Brain pericyte (primary cell): ENCODE results near the gene RPL26.
"Not testable (repeated sequence)": the region's sequence is repeated elsewhere in the genome, so short reads cannot be mapped to it uniquely, and the experiment has no call there.

ENCODE experiments used
- DNase-seq: peaks from one replicate; pipeline ENCODE4 v3.0.0-alpha.2; 2012; ENCODE audit warnings: low read depth, low spot score

Gene RPL26

DNA sequence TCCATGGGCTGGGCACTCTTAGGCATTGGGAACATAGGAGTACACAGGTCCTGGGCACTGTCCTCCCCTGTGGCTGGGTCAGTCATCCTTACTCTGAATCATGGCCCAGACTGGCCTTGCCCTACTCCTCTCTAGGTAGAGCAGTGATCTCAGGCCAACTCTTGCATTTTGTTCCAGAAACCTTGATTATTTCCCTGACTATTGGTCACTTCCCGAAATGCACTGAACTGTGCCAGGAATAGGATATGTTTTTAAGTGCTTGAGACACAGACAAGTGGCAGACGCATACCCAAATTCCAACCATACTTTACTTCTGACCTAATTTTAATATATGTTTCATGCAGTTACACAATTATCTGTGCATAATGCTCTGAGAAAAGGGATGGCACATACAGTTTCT is 16.8 kb downstream of the RPL26 start:
- no peak for DNase-seq

DNA sequence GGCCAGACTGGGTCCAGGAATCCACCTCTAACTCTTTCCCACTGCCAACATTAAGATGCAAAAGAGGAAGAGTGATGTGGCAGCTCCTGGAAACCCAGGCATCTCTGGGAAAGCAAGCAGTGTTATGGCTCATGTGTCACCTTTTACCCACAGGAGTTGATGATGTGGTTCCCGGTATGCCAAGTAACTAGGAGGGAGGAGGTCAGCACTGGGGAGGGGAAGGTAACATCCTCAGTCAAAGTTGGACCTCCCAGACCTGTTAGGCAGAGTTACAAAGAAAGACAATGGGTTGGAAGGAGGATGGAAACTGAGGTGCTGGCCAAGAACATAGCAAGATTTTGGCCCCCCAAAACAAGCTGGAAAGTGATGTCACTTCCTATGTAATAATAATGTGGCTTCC is 17.9 kb downstream of the RPL26 start:
- DNase-seq: no peak

DNA sequence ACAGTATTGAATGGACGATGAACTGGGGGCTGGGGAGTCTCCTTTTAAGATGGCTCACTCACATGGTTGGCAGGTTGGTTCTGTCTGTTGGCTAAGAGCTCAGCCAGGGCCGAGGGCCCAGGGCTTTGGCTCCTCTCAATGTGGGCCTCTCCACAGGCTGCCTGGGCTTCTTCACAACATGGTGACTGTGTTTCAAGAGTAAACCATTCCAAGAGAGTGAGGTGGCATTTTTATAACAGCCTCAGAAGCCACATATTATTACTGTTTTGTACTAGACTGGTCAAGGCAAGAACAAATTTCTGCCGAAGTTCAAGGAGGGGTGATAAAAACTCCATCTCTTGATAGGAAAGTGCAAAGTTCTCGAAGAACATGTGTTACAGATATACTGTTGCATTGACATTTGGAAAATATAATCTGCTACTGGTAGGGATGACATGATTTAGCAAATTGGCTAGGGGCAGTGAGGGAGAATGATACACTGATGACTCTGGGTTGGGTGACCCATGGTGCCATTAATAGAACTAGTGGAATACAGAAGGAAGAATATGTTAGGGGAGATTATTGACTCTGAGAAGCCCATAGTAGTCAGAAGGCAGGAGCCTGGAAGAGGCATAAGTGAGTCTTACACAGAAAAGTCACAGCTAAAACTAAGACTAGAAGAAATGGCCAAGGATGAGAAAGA is 20.2 kb downstream of the RPL26 start:
- DNase-seq: no peak

DNA sequence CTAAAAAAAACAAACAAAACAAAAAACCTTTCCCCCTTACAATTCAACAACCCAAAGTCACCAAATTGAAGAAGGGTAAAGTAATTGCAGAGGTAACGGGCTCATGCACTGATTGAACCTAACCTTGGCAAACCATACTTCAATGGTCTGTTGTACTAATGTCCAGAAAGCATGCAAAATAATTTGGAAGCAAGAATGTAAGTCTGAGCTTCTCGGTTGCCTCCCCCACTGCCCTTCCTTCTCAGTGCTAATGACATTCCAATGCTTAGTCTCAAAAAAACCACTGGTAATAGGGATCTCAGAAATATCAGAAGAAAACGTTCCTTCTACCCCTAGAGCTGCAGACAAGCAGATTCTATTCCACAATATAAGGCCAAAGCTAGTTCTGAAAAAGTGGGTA is 22.2 kb downstream of the RPL26 start:
- no peak for DNase-seq

DNA sequence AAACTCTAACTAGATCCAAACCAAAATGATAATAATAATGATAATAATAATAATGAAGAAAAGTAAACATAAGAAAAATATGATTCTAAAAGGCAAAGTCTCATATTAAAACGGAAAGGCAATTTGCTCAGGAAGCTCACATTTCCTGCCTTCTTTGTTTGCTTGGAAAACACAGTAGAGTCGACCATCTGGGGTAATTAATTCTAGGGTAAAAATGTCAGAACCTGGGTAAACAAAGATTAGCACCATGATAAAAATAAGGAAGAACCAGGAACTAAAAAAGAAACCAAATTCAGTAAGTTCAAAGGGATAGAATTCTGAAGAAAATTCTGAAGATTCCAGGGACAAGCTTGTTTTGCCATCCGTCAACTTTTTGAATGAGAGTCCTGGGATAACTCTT is 22.7 kb downstream of the RPL26 start:
- DNase-seq: no peak

DNA sequence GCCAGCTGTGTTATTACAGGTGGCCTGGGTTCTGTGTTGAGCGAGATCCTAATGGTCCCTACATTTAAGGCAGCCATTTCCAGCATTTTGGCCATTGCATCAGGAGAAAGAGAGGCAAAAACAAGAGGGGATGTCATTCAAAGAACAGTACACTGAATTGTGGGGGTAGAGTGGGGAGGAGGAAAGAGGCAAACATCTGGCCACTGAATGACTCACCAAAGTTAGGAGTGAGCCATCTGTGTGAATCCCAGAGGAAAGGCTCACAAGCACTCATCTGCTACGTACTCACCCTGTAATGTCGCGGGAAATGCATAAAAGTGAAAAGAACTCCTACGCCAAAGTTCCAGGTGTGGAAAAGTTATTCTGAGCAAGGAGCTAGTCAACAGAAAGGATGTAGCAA is 23.2 kb downstream of the RPL26 start:
- no peak for DNase-seq

DNA sequence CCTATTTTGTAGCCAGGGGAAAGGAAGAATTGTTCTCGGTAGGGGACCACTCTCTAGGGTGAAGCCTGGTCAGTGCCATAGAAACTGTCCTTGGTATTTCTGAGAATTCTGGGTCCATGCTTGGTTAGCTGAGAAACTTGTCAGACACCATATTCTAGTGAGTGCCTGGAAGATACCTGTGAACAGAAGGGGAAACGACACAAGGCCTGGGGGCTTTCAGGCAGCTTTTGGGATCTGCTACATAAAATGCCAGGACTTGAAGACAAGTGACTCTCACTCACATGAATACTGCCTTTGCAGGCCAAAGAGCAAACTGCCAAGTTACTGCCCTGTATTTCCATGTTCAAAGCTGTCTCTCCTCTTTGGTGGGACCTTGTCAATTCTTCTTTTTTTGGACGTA is 25.1 kb downstream of the RPL26 start:
- DNase-seq: no peak

DNA sequence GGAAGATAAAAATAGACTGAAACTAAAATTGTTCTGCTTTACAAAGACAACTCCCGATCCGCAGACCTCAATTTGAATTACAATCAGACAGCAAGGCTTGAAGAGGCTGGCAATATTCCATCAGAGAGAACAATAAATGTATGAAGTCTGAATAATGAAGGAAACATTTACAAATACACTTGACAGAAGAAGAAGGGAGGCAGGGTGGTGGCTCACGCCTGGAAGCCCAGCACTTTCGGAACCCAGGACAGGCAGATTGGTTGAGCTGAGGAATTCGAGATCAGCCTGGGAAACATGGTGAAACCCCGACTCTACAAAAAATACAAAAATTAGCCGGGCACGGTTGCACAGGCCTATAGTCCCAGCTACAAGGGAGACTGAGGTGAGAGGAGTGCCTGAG is 28.8 kb downstream of the RPL26 start:
- DNase-seq: no peak

DNA sequence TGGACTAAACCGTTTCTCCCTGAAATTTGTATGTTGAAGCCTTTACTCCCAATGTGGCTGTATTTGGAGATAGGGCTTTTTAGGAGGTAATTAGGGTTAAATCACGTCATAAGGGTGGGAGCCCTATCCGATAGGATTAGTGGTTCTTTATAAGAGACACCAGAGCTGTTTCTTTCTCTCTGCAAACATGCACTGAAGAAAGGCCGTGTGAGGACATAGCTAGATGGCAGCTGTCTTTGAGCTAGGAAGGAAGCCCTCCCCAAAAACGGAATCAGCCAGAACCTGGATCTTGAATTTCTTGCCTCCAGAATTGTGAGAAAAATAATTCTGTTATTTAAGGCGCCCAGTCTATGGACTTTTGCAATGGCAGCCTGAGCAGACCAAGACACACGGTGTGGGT is 29.3 kb downstream of the RPL26 start:
- no peak for DNase-seq

DNA sequence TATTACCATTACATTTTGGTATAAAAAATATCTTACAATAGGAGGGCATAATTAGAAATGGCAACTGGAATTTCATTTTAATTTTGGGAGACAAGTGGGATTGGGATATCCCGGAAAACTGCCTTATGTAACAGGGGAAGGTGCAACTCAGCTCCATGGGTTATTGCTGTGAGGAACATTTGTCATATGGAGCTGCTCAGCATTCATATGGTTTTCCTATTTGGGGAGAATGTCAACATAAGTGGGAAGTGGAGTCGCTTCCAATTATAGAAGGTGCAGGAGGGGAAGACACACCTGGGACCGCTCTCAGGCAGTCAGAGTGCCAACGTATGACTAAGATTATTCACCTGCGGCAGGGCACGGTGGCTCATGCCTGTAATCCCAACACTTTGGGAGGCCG is 32.7 kb downstream of the RPL26 start:
- no peak for DNase-seq

DNA sequence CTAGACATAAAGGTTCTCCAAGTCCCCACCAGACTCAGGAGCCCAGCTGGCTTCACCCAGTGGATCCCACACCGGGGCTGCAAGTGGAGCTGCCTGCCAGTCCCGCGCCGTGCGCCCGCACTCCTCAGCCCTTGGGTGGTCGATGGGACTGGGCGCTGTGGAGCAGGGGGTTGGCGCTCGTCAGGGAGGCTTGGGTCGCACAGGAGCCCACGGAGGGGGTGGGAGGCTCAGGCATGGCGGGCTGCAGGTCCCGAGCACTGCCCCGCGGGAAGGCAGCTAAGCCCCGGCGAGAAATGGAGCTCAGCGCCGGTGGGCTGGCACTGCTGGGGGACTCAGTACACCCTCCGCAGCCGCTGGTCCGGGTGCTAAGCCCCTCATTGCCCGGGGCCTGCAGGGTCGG is 36.0 kb downstream of the RPL26 start:
- not testable (repeated sequence) for DNase-seq

DNA sequence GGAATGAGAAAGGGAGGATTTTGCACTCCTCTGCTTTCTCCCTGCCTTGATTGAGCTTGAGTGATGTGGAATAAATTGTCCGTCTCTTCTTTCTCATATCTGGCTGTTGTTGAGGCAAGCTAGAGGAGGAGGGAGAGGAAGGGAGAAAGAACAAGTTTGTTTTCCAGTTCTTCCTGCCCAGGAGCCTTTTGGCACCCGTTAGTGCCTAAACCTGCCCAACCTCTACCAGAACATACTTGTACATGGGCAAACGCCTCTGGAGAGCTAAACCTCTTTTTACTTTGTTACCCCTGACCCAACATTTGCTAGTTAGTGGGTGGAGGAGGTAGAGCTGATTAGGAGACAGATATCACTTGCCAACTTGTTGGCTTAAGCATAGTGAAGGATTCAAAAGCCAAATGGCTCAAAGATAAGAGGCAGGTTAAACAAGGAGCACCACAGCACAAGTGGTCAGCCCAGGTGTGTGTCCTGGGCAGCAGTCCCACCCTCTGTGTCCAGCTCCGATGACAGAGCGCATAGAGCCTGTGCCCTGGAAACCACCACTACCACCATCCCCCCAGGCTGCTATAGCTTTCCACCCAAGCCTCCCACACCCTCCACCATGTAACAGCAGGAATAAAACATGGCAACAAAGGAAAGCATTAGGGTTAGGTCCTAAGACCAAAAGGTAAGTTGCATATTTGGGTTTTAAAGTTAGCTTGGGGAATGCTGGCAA is 36.9 kb downstream of the RPL26 start:
- no peak for DNase-seq

DNA sequence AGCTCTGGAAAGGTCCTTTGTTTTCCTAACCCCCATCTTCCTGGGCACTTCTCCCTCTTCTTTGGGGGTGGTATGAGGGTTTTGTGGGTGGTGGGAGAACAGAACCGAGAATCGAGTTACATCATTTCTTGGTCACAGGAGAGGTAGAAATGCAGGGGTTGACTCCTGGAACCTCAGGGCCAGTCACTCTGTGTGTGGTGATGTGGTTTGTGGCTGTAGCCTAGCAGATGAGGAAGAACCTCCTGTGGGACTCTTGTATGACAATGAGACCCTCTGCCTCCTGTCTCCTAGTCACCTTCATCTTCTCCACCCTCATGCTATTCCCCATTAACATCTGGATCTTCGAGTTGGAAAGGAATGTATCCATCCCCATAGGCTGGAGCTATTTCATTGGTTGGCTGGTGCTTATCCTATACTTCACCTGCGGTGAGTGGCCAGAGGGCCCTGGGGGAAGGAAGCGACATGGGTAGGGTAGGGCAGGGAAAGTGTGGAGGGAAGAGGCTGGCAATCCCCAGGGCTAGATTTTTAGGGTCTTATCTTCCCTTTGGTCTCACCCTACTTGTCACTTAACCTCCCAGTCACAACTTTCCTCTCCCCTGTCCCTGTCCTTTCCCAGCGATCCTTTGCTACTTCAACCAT is 37.8 kb downstream of the RPL26 start:
- no peak for DNase-seq

DNA sequence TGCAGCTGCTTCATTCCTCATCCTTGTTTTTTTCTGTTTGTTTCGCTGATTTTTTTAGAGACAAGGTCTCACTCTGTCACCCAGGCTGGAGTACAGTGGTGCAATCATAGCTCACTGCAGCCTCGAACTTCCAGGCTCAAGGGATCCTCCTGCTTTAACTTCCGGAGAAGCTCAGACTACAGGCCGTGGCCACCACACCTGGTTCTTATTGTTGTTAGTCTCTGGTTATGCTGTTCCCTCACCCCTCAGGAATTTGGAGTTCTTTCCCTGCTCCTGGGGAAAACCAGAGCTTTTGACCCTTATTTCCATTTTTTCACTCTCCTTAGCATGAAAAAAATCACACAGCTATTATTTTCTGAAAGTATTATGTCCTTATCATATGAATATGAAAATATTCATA is 41.5 kb downstream of the RPL26 start:
- DNase-seq: no peak

DNA sequence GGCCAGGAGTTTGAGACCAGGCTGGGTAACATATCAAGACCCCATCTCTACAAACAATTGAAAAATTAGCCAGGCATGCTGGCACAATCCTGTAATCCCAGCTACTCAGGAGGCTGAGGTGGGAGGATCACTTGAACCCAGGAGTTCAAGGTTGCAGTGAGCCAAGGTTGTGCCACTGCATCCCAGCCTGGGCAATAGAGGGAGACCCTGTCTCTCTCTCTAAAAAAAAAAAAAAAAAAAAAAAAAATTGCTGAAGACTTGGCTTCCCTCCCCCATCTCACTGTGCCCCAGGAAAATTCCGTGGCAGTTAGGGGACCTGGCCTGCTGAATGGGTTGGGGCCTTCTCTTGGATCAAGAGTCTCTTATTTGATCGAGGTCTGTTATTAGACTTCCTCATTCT is 43.5 kb downstream of the RPL26 start, which contains the start of gene ODF4:
Gene ODF4 (plus strand): TSS at position 301 of the 400 bp plus-strand sequence. CDS start 212 bp downstream, outside the sequence.
- no peak for DNase-seq

DNA sequence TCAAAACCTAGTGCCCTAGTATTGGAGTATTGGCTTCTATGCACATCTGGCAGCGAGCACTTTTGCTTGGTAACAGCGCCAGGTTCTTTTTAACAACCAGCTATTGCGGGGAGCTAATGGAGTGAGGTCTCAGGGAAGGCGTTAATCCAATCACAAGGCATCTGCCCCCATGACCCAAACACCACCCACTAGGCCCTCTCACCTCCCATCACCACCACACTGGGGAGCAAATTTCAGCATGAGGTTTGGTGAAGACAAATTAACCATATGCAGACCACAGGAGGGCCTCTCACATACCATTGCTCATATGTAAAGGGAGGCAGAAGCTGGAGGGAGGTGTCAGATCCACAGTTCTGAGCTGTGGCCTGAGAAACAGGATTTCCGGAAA is 44.2 kb downstream of the RPL26 start:
- DNase-seq: no peak

DNA sequence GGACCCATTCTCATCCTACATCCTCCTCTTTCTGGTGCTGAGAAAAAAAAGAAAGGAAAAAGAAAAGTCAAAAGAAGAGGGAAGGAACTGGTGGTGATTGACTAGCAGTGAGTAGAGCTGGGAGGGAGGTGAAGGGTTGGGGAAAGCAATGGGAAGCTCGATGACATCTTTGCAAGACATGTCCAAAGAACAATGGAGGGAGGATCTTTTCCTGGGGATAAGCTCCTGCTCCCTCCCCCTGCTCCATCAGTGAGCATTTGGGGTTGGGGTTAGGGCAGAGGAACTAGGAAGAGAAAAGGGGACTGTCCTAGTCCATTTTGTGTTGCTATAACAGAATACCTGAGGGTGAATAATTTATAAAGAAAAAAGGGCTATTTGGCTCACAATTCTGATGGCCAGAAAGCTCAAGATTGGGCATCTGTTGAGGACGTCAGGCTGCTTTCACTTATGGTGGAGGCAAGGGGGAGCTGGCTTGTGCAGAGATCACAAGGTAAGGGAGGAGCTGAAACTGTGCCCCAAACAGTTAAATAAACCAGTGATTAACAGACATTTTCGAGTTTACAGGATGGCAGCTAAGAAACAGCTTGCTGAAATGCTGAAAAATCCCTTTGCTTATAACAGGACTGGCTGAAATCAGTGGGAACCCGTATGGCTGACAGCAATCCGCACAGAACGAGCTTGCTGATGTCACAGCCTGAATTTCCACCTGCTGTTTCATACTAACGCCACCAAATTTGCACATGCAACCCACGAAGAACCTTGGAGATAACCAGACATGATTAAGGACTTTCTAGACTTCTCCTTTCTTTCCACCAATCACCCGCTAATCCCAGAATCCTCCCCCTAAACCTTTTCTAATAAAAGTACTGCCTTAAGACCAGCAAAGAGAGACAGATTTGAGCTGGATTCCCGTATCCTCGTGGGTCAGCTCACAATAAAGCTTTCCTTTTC is 44.9 kb downstream of the RPL26 start:
- no peak for DNase-seq

DNA sequence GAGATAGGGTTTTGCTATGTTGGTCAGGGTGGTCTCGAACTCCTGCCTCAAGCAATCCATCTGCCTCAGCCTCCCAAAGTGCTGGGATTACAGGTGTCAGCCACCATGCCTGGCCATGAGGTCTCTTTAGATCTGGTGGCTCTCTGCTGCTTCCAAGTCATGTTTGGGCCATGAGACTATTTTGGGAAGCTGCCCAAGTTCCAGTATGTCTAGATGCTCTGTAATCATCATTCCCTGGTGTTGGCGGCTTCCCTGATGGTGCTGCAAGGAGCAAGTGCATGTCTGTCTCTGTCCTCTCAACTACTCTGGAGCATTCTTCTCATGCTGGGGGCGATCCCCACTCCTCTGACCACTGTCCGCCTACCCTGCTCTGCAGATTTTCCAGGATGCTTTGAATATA is 49.7 kb downstream of the RPL26 start:
- no peak for DNase-seq

DNA sequence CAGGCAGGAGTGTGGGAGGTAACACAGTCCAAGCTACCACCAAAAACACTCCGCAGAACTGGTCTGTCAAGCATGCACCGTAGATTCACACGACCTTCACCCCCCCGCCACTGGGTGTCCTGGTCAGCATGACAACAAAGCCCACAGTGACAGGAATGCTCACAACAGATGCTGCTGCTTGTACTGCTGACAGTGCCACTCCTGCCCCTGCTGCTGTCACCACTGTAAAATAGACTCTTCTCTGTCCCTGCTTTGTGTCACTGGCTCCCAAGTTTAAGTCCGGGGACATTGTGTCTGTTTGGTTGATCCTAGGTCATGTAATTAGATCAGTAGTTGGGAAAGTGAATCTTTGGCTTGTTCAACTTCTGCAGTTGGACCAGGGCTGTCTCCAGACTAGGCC is 50.3 kb downstream of the RPL26 start:
- DNase-seq: no peak

DNA sequence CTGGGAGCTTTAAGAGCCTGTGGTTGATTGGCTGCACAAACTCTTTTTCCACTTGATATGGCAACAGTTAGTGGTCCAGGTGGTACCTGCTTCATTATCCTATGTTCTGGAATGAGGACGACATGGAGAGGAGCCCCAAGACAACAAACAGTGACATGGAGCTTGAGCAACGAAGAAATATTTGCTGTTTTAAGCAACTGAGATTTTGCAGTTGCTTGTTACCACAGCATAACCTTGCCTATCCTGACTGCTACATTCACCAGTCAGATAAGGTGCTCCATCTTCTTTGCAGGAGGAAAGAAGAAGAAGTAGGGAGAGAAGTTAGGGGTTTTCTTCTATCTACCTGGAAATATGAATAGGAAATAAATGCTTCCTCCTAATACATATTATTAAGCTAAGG is 50.9 kb downstream of the RPL26 start:
- no peak for DNase-seq
